BLaER1 treated with 17β-estradiol and CSF1 and Interleukin-3, amounts not matched to agents 10 nM and 100 nM (cell line): ENCODE data around the gene DNAJC18.
"Not testable (repeated sequence)": the region's sequence is repeated elsewhere in the genome, so short reads cannot be mapped to it uniquely, and the experiment has no call there.

Experiments
- H3K27ac ChIP-seq, 11 experiments: shearing (Covaris generic); formaldehyde crosslinking; 2 replicates each; pipeline ENCODE4 v1.8.1; 2022
- H3K27me3 ChIP-seq, 11 experiments: shearing (Covaris generic); formaldehyde crosslinking; 2 replicates each; pipeline ENCODE4 v1.8.1; 2022
- H3K36me3 ChIP-seq, 11 experiments: shearing (Covaris generic); formaldehyde crosslinking; 2 replicates each; pipeline ENCODE4 v1.8.1; 2022
- H3K4me1 ChIP-seq, 10 experiments: shearing (Covaris generic); formaldehyde crosslinking; 2 replicates each; pipeline ENCODE4 v1.8.1; 2022
- H3K4me2 ChIP-seq, 11 experiments: shearing (Covaris generic); formaldehyde crosslinking; 2 replicates each; pipeline ENCODE4 v1.8.1; 2022
- H3K4me3 ChIP-seq, 10 experiments: shearing (Covaris generic); formaldehyde crosslinking; 2 replicates each; pipeline ENCODE4 v1.8.1; 2022
- H3K9ac ChIP-seq, 11 experiments: shearing (Covaris generic); formaldehyde crosslinking; 2 replicates each; pipeline ENCODE4 v1.8.1; 2022
- H3K9me3 ChIP-seq, 11 experiments: shearing (Covaris generic); formaldehyde crosslinking; replicated peaks in 1 of 11; 2 replicates each; pipeline ENCODE4 v1.8.1; 2022
- H4K20me1 ChIP-seq, 11 experiments: shearing (Covaris generic); formaldehyde crosslinking; 2 replicates each; pipeline ENCODE4 v1.8.1; 2022
- Cebpa-rat ChIP-seq, 11 experiments: shearing (Covaris generic); IDR thresholded peaks; 2 replicates each; pipeline ENCODE4 v1.8.1; 2022

The DNAJC18 gene

DNA sequence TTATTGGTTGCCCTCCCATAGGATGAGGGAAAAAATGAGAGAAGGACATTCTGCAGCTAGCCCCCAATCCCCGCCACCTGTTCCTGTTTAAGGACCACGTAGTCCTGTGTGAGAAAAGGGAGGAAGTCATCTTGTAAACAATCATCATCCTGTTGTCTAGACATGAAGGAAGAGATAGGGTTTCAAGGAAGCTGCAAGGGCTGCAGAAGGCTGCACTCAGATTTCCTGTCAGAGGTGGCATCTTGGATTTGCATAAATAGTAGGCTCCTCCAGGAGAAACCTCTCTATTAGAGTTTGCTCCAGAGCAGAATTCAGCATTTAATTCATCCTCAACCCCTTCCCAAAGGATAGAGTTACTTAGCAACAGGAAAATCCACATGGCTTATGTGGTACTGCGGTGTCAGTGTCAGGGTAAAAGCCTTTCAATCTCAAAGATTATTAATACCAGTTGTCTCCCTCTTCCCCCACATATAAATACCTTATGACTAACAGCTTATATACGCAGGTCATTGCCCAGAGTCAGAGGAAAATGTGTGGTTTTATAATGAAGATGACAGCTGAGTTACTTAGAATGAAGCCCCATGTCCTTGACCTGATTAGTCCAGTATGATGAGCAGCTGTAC is 4.6 kb upstream of the DNAJC18 start:
- H3K9ac ChIP-seq: peak overlapping the region in 3 of 11 experiments; percentile 5 to 37 (median 12); a peak in 1 of 22 replicates
- no peak for TF ChIP-seq Cebpa-rat (IDR thresholded peaks at IDR 0.05)
- H3K27ac ChIP-seq: peak overlapping the region in 8 of 11 experiments; percentile 15 to 60 (median 42); a peak in 13 of 22 replicates
- H3K36me3 ChIP-seq: no peaks in the 10 kb centered on the region
- no peaks in the 10 kb centered on the region for H3K9me3 ChIP-seq
- no peaks in the 10 kb centered on the region for H3K27me3 ChIP-seq
- peaks cover 24 to 45% (median 34%) of the 10 kb centered on the region in 10 experiments for H3K4me1 ChIP-seq
- H3K4me3 ChIP-seq: no peak overlapping the region
- H3K4me2 ChIP-seq: peak overlapping the region; percentile 54 to 74 (median 63)
- H4K20me1 ChIP-seq: no peaks in the 10 kb centered on the region

DNA sequence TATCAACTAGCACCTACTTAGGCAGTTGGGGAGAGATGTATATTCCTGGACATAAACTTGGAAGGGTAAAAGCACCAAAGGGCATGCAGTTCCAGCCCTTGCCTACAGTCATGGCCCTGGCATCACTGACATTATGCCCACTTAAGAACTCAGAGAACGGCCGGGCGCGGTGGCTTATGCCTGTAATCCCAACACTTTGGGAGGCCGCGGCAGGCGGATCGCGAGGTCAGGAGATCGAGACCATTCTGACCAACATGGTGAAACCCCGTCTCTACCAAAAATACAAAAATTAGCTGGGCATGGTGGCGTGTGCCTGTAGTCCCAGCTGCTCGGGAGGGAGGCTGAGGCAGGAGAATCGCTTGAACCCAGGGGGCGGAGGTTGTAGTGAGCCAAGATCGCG is 1.1 kb upstream of the DNAJC18 start:
- H3K4me3 ChIP-seq, H4K20me1 ChIP-seq, H3K9me3 ChIP-seq, H3K27ac ChIP-seq, H3K27me3 ChIP-seq, H3K9ac ChIP-seq: not testable (repeated sequence)
- Histone ChIP-seq H3K36me3 (peaks cover 4 to 17% (median 7%) of the 10 kb centered on the region in 11 experiments; a peak in 5 of 22 replicates), H3K4me2 (0 out of 22 replicates have a peak overlapping the region, but pooled peaks of 1 of the 11 experiments have one; percentile 80), H3K4me1 (peaks cover 32 to 49% (median 40%) of the 10 kb centered on the region in 10 experiments)

GRCh38 chr5:139438707-139439012 is 665 bp downstream of the DNAJC18 start:
- TF ChIP-seq Cebpa-rat (IDR thresholded peaks at IDR 0.05): no peak
- 0 out of 22 replicates have a peak overlapping the region, but pooled peaks of 2 of the 11 experiments have one; percentile 87 to 94 for H3K27ac ChIP-seq
- H3K4me1 ChIP-seq: peaks cover 22 to 38% (median 29%) of the 10 kb centered on the region in 10 experiments
- H3K9ac ChIP-seq: peak overlapping the region; percentile 24 to 94 (median 90); a peak in 14 of 22 replicates
- H3K4me2 ChIP-seq: peak overlapping the region; percentile 73 to 94 (median 80)
- no peaks in the 10 kb centered on the region for H3K9me3 ChIP-seq
- peak overlapping the region; percentile 71 to 90 (median 80) for H3K4me3 ChIP-seq
- H3K27me3 ChIP-seq: no peaks in the 10 kb centered on the region
- no peaks in the 10 kb centered on the region for H4K20me1 ChIP-seq
- H3K36me3 ChIP-seq: peaks cover 6 to 31% (median 18%) of the 10 kb centered on the region in 11 experiments; a peak in 12 of 22 replicates

GRCh38 chr5:139435676-139436075 is 3.6 kb downstream of the DNAJC18 start:
- no peaks in the 10 kb centered on the region for H3K27me3 ChIP-seq
- H3K4me2 ChIP-seq: no peak overlapping the region
- H3K4me3 ChIP-seq: no peak overlapping the region
- H3K9ac ChIP-seq: no peak overlapping the region
- TF ChIP-seq Cebpa-rat (IDR thresholded peaks at IDR 0.05): no peak
- no peak overlapping the region for H3K27ac ChIP-seq
- H3K9me3 ChIP-seq: no peaks in the 10 kb centered on the region
- H4K20me1 ChIP-seq: no peaks in the 10 kb centered on the region
- peaks cover 12 to 20% (median 14%) of the 10 kb centered on the region in 10 experiments for H3K4me1 ChIP-seq
- peaks cover 6 to 42% (median 21%) of the 10 kb centered on the region in 11 experiments; a peak in 12 of 22 replicates for H3K36me3 ChIP-seq

- no peak for TF ChIP-seq Cebpa-rat (IDR thresholded peaks at IDR 0.05)
- H3K9me3 ChIP-seq: no peaks in the 10 kb centered on the region
- no peaks in the 10 kb centered on the region for H3K27me3 ChIP-seq
- no peaks in the 10 kb centered on the region for H4K20me1 ChIP-seq
- H3K4me3 ChIP-seq: no peak overlapping the region
- H3K4me2 ChIP-seq: no peak overlapping the region
- H3K27ac ChIP-seq: no peak overlapping the region
- H3K4me1 ChIP-seq: no peaks in the 10 kb centered on the region
- H3K9ac ChIP-seq: no peak overlapping the region
- peaks cover 13 to 55% (median 35%) of the 10 kb centered on the region in 11 experiments; a peak in 20 of 22 replicates for H3K36me3 ChIP-seq
Measured at GRCh38 chr5:139431706-139432105, 7.6 kb downstream of the DNAJC18 start.

- H3K4me3 ChIP-seq: no peak overlapping the region
- no peaks in the 10 kb centered on the region for H4K20me1 ChIP-seq
- no peak for TF ChIP-seq Cebpa-rat (IDR thresholded peaks at IDR 0.05)
- H3K4me2 ChIP-seq: no peak overlapping the region
- H3K9me3 ChIP-seq: no peaks in the 10 kb centered on the region
- H3K27ac ChIP-seq: no peak overlapping the region
- no peak overlapping the region for H3K9ac ChIP-seq
- H3K4me1 ChIP-seq: no peaks in the 10 kb centered on the region
- H3K27me3 ChIP-seq: no peaks in the 10 kb centered on the region
- H3K36me3 ChIP-seq: peaks cover 20 to 71% (median 43%) of the 10 kb centered on the region in 11 experiments; a peak in 21 of 22 replicates
Measured at GRCh38 chr5:139430015-139430414, 9.3 kb downstream of the DNAJC18 start.

- peaks cover 0 to 22% (median 11%) of the 10 kb centered on the region in 10 experiments; a peak in 11 of 20 replicates for H3K4me1 ChIP-seq
- no peak overlapping the region for H3K9ac ChIP-seq
- no peaks in the 10 kb centered on the region for H4K20me1 ChIP-seq
- H3K4me3 ChIP-seq: no peak overlapping the region
- no peaks in the 10 kb centered on the region for H3K27me3 ChIP-seq
- H3K27ac ChIP-seq: no peak overlapping the region
- H3K36me3 ChIP-seq: peaks cover 18 to 68% (median 45%) of the 10 kb centered on the region in 11 experiments
- no peak overlapping the region for H3K4me2 ChIP-seq
- H3K9me3 ChIP-seq: no peaks in the 10 kb centered on the region
- no peak for TF ChIP-seq Cebpa-rat (IDR thresholded peaks at IDR 0.05)
Measured at GRCh38 chr5:139426203-139426885, 13.0 kb downstream of the DNAJC18 start.

GRCh38 chr5:139425497-139425896 is 13.8 kb downstream of the DNAJC18 start:
- Histone ChIP-seq H4K20me1 (no peaks in the 10 kb centered on the region), H3K36me3 (peaks cover 21 to 68% (median 46%) of the 10 kb centered on the region in 11 experiments), H3K9ac (no peak overlapping the region), H3K27me3 (no peaks in the 10 kb centered on the region), H3K4me3 (no peak overlapping the region), H3K9me3 (no peaks in the 10 kb centered on the region), H3K4me2 (no peak overlapping the region), H3K4me1 (peaks cover 0 to 24% (median 11%) of the 10 kb centered on the region in 10 experiments; a peak in 13 of 20 replicates), H3K27ac (no peak overlapping the region)
- no peak for TF ChIP-seq Cebpa-rat (IDR thresholded peaks at IDR 0.05)

DNA sequence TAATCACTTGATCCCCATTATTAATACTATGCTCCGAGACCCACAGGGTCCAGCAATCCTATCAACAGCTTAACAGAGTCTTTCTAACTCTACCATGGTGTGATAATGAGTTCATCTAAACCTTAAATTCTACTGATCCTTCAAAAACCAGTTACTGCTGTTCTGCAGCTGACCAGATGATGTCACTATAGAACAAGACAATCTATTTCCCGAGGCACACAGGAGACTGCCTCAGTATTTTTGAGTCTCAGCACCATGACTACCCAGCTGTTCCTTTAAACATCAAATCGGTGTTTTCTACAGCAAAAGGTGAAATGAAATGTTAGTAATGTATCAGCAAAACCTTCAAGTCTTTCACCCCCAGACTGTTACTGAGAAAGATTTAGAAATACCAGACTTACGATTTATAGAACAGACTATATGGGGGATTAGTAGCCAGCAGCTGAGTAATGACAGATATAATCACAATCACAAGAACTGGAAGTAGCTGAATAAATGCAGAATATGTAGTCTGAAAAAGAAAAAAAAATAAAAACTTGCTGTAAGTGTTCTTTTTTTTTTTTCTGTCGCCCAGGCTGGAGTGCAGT is 16.9 kb downstream of the DNAJC18 start:
- TF ChIP-seq Cebpa-rat (IDR thresholded peaks at IDR 0.05): no peak
- no peaks in the 10 kb centered on the region; a peak in 1 of 22 replicates for H3K9me3 ChIP-seq
- no peaks in the 10 kb centered on the region for H3K27me3 ChIP-seq
- no peaks in the 10 kb centered on the region for H4K20me1 ChIP-seq
- H3K36me3 ChIP-seq: peaks cover 17 to 70% (median 41%) of the 10 kb centered on the region in 11 experiments
- no peak overlapping the region for H3K4me2 ChIP-seq
- H3K9ac ChIP-seq: no peak overlapping the region
- H3K4me3 ChIP-seq: no peak overlapping the region
- H3K4me1 ChIP-seq: peaks cover 28 to 51% (median 36%) of the 10 kb centered on the region in 10 experiments
- peak overlapping the region in 1 of 11 experiments; percentile 41; a peak in 1 of 22 replicates for H3K27ac ChIP-seq
